ENCODE results near the gene WDR12.
A peak's percentile ranks its signal among the peaks of the same experiment; 100 is the strongest.
"Not testable (repeated sequence)": the region's sequence is repeated elsewhere in the genome, so short reads cannot be mapped to it uniquely, and the experiment has no call there.

WDR12 gene

DNA sequence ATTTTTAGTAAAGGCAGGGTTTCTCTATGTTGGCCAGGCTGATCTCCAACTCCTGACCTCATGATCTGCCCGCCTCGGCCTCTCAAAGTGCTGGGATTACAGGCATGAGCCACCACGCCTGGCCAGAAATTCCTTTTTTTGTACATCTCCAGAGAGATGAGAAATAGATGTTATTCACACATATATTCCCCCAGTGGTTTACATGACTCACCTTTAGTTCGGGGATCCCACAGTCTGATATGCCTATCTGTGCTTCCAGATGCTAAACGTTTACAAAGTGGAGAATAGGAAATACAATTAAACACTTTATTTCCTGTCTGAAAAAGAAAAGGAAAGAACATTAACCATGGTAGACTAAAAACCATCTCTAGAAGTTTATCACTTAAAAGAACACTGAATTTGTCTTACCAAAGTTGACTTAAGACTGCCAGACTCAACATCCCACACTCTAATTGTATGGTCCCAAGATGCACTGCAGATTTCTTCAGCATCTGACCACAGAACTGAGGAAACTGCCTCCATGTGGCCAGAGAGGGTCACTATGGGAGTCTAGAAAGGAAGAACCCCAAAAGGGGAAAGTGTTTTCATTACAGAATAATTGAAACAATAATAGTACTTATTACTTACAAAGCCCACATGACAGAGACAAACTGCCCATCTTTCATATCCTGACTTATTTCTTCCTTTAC, 27.3 kb downstream of the WDR12 start:
- DNase-seq: no peak

DNA sequence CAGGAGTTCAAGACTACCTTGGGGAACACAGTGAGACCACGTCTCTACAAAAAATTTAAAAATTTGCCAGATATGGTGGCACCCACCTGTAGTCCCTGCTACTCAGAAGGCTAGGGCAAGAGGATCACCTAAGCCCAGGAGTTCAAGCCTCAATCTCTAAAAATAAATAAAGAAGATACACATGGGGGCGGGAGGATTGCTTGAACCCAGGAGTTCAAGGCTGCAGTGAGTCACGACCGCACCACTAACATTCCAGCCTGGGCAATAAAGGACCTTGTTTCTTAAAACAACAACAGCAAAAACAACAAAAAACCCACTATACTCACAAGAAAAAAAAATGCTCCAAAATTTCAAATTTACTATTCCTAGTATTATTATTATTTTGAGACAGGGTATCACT, 29.9 kb downstream of the WDR12 start:
- no peak for DNase-seq

DNA sequence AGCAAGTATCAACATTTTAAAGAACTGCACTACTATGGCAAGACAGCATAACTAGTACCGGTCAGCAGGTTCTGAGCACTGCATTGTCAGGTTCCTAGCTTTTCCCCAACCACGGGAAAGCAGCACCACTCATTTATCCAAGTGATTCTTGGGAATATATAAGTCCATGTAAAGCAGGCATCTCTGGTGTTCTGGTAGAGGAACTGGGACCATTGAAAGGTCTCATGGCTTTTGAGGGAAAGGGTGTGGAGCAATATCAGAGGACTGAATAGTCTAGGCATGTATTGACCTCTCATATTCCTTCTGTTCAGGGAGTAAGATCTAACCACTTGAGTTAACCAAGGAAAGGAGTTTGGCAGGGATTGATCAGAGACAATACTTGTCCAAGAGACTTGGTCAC, 33.8 kb downstream of the WDR12 start:
- DNase-seq: no peak

DNA sequence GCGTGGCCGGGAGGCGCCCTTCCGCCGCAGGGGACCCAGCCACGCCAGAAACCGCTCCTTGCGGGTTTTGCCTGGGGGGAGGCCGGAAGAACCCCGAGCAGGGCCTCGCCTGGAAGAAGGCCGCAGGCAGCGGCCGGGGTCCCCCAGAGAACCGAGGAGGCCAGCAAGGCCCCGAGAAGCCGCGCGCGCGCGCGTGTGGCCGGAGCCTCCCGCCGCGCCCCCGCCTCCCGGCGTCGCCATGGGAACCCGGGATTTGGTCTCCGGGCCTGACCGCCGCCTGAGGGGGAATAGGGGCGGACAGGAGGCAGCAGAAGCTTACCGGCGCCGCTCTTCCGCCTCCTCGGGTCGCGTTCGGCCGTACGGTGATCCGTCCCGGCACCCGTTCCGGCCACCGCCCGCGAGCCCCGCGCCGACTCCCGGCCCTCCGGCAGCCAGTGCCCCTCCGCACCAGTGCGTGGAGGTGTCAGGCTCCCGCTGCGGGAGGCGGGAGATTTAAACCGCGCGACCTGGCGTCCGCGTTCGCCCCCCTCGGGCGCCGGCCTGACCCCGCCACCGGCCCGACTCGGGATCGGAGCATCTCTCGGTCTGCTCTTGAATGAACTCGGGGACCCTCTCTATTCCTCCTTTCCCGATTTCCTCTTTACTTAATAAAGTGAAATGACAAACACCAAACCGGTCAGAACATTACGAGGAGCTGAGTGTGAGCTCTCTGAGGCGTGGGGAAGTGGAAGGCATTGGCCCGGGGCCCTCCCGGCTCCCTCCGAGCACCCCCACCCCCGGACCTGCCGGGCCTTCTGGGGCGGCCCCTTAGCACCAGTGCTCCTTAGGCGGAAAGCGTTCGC, 40.0 kb downstream of the WDR12 start, which contains the start of gene ICA1L:
Gene ICA1L (minus strand): TSS at position 467 of the 842 bp plus-strand sequence. CDS start 42,757 bp downstream, outside the sequence.
- DNase-seq: peak; percentile 78

DNA sequence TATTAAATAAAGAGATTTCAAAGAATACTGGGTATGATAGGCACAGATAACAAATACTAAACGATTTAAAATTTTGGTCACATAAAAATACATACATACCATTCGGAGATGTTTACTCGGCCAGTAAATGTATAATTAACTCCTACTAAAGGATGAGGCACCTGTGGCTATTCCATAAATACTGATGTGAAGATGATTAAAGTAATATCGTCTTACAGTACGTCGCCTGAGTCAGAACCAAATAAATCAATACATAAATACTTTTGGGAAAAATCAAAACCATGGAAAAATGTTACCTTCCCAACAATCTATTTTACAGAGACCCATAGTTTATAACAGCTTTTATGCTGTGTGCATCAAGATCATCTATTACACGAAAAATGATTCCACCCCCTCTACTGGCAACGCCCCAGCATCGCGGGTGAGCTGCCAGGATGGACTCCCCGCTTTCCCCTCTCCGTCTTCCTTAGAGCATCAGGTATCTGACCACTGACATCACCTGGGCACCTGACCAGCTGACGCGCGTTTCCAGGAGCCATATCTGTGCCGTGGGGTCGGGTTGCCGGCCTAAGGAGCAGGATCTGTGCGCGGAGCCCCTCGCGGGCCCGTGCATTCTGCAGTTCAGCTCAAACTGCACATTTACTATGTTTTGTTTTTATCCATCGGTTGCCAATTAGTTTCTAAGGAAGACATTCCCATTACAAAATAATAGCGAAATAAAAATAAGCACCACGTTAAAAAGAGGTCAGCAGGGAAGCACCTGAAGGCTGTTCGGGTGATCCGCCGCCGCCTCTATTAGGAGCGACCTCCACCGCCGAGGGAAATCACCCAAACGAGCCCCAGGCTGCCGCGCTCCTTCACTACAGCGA, 40.8 kb downstream of the WDR12 start:
- peak; percentile 75 for DNase-seq

DNA sequence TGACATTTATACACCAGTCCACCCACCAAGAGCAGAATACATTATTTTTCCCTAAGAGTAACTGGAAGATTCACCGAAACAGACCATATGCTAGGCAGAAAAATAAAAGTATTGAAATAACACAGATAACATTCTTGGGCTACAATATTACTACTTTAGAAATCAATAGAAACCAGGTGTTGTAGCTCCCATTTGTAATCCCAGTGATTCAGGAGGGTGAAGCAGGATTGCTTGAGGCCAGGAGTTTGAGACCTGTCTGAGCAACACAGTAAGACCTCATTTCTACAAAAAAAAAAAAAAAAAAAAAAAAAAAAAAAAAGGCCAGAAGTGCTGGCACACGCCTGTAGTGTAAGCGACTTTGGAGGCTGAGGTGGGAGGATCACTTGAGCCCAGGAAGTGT, 49.5 kb downstream of the WDR12 start:
- no peak for DNase-seq

DNA sequence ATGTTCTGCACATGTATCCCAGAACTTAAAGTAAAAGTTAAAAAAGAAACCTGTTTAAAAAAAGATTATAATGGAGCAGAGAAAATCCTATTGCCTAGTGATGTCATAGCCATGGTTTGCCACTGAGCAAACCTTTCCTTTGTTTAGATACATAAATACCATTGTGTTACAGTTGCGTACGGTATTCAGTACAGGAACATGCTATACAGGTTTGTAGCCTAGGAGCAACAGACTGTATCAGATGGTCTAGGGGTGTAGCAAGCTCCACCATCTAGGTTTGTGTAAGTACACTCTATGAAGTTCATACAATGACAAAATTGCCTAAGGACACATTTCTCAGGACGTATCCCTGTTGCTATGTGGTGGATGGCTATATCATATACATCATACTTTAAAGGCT, 52.9 kb downstream of the WDR12 start:
- no peak for DNase-seq

DNA sequence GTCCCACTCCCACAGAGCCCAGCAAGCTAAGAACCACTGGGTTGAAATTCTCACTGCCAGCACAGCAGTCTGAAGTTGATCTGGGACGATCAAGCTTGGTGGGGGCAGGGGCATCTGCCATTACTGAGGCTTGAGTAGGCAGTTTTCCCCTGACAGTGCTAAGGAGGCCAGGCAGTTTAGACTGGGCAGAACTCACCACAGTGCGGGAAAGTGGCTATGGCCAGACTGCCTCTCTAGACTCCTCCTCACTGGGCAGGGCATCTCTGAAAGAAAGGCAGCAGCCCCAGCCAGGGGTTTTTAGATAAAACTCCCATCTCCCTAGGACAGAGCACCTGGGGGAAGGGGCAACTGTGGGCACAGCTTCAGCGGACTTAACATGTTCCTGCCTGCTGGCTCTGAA, 62.1 kb downstream of the WDR12 start:
- DNase-seq: not testable (repeated sequence)

DNA sequence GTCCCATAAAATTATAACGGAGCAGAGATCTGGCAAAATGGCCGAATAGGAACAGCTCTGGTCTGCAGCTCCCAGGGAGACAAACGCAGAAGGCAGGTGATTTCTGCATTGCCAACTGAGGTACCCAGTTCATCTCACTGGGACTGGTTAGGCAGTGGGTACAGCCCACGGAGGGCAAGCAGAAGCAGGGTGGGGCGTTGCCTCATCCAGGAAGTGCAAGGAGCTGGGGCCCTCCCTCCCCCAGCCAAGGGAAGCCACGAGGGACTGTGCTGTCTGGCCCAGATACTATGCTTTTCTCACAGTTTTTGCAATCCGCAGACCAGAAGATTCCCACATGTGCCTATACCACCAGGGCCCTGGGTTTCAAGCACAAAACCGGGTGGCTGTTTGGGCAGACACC, 62.7 kb downstream of the WDR12 start:
- DNase-seq: no peak

DNA sequence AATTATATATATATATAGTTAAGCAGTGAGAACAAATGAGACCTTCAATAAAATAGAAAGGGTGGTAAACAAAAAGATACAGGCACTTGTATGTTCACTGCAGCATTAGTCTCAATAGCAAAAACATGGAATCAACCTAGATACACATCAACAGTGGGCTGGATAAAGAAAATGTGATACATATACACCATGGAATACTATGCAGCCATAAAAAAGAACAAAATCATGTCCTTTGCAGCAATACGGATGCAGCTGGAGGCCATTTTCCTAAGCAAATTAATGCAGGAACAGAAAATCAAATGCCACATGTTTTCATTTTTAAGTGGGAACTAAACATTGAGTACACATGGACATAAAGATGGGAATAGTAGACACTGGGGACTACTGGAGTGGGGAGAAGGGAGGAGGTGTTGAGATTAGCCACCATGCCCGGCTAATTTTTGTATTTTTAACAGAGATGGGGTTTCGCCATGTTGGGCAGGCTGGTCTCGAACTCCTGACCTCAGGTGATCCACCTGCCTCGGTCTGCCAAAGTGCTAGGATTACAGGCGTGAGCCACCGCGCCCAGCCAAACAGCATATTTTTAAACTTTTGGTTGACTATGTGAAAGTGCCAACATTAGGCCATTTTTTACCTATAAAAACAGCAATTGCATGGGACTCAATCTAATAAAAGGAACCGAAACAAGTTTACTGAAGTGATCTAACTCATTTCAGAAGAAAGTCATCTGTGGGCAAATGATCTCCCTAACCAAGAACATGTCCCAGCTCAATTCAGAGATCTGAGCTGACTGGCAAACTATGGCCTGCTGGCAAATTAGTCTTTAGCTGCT, 63.6 kb downstream of the WDR12 start:
- no peak for DNase-seq

DNA sequence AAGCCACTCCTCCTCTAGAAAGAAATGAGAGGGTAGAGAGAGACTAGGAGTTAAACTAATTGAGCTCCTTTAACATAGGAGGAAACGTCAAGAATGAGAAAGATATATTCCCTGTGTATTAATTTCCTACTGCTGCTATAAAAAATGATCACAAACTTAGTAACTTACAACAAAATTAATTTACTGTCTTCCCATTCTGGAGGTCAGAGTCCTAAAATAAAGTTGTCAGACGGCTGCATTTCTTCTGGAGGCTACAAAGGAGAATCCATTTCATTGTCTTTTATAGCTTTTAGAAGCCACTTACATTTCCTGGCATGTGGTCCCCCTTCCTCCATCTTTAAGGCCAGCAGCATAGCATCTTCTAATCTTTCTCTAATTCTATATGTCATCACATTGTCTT, 66.8 kb downstream of the WDR12 start:
- no peak for DNase-seq

DNA sequence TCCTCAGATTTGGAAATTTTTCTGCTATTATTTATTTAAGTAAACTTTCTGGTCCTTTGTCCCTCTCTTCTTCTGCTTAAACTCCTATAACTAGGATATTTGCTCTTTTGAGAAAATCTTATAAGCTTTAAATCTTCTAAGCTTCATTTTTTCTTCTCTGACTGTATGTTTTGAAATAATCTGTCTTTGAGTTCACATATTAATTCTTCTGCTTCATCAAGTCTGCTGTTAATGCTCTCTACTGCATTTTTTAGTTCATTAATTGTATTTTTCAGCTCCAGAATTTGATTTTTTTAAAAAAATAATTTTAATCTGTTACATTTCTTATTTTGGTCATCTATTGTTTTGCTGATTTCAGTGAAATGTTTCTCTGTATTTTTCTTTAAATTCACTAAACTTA, 68.8 kb downstream of the WDR12 start:
- no peak for DNase-seq

DNA sequence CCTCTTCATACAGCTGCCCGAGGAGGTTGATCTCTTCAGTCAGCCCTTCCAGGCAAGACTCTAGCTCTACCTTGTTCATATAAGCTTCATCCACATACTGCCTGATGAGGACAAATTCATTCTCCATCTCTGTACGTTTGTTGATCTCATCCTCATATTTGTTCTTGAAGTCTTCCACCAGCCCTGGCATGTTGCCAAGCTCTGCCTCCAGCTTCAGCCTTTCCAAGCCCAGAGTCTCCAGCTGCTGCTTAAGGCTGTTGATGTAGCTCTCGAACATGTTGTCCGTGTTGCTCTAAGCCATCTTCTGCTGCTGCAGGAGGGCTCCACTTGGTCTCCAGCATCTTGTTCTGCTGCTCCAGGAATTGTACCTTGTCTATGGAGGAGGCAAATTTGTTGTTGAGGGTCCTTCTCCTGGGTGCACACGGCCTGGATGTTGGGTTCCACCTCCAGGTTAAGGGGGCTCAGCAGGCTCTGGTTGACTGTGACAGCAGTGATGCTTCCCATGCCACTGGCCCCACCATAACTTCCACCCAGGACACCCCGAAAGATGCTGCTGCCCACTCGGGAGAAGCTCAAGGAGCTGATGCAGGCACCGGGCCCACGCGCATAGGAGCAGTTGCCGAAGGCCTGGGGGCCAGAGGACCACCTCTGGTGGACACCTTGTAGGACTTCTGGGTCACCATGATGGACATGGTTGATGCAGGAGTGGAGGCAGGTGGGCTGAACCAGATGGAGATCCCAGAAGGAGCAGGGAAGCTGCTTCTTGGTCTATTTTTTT, 70.2 kb downstream of the WDR12 start:
- no peak for DNase-seq

DNA sequence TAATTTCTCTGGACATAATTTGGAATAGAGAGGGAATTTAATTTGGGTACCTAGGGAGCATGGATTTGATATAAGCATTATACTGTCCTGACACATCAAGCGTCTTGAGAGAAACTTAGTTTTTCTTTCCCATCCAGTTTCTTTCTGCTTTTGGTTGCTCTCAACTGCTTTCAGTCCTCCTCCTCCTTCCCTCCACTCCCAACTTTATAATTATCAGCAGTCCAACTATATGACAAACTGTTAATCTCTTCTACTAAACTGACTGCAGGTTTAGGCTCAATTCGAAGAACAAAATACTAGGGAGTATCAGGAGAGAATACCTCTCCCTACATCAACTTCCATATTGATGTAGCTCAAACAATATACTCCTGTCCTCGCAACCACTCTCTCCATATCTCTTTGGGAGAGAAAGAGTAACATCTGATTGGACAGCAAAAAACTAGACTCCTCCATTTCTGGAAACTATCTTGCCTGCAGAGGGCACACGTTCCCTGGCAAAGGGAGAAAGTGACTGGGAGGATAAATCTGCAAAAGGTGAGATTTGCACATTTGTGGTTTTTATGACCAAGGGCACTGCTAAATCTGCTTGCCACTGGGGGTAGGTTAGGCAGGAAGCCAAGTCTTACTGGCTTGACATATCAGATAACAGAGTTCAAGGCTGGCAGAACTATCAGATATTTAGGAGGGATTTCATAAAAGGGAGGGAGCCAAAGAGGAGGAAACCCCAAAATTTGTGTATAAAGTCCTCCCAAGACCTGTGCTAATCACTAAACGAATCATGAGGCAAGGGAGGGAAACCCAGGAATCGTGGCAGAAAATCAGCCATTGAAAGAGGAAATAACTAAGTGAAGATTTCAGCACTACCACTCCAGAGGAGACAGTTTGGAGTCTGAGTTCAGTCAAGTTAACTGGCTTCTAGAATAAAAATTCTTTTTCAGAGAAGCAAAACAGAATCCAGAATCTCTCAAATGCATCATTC, 79.9 kb downstream of the WDR12 start:
- DNase-seq: peak; percentile 56

DNA sequence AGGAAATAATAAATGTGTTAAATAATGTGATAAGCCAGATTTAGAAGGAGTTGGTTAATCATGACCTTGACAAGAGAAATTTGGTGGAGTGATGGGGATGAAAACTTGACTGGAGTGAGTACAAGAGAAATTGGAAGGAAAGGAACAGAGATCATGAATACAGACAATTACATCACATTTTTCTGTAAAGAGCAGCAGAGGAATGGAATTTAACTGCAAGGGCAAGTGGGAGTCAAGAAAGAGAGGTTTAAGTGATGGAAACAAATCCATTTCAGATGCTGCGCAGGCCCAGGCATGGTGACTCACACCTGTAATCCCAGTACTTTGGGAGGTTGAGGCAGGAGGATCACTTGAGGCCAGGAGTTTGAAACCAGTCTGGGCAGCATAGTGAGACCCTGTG, 86.6 kb downstream of the WDR12 start:
- DNase-seq: no peak
